RWPE2 (cell line): ENCODE measurements around the gene WDR43.
"Not testable (repeated sequence)": the region's sequence is repeated elsewhere in the genome, so short reads cannot be mapped to it uniquely, and the experiment has no call there.

Experiments
- ATAC-seq: fragments of 200-7000 bp; cut with Tn5 transposase; 3 replicates; pipeline ENCODE4 v1.9.1; 2021; ENCODE audit warnings: low read depth
- DNase-seq: peaks from one replicate; pipeline ENCODE4 v3.0.0-alpha.2; 2020; ENCODE audit warnings: low spot score
- H3K27ac ChIP-seq: fragments of 450-650 bp; 2 replicates; pipeline ENCODE4 v1.5.1; 2017; ENCODE audit warnings: mild to moderate bottlenecking; ENCODE audit not compliant: poor library complexity, severe bottlenecking
- H3K27me3 ChIP-seq: fragments of 250-450 bp; sonication (Bioruptor Pico); 2 replicates; pipeline ENCODE4 v1.5.1; 2021; ENCODE audit warnings: mild to moderate bottlenecking, moderate library complexity; ENCODE audit not compliant: insufficient read depth, poor library complexity, severe bottlenecking
- H3K36me3 ChIP-seq: fragments of 250-450 bp; sonication (Bioruptor Pico); 2 replicates; pipeline ENCODE4 v1.5.1; 2020; ENCODE audit warnings: low read depth, mild to moderate bottlenecking, moderate library complexity
- H3K4me1 ChIP-seq: fragments of 250-450 bp; sonication (Bioruptor Pico); 2 replicates; pipeline ENCODE4 v1.5.1; 2021; ENCODE audit warnings: mild to moderate bottlenecking, moderate library complexity; ENCODE audit not compliant: insufficient read depth, poor library complexity, severe bottlenecking
- H3K4me3 ChIP-seq: fragments of 250-450 bp; sonication (Bioruptor Pico); 2 replicates; pipeline ENCODE4 v1.5.1; 2021; ENCODE audit warnings: mild to moderate bottlenecking, moderate library complexity; ENCODE audit not compliant: severe bottlenecking
- H3K9me3 ChIP-seq: fragments of 250-450 bp; sonication (Bioruptor Pico); 2 replicates; pipeline ENCODE4 v1.5.1; 2021; ENCODE audit warnings: mild to moderate bottlenecking, moderate library complexity; ENCODE audit not compliant: severe bottlenecking
- TF ChIP-seq, protein P1 (sequence below): fragments of 450-650 bp; IDR thresholded peaks from one replicate; pipeline ENCODE4 v1.5.1; 2017; ENCODE audit warnings: mild to moderate bottlenecking, moderate library complexity; ENCODE audit not compliant: poor library complexity, severe bottlenecking

WDR43 gene

DNA sequence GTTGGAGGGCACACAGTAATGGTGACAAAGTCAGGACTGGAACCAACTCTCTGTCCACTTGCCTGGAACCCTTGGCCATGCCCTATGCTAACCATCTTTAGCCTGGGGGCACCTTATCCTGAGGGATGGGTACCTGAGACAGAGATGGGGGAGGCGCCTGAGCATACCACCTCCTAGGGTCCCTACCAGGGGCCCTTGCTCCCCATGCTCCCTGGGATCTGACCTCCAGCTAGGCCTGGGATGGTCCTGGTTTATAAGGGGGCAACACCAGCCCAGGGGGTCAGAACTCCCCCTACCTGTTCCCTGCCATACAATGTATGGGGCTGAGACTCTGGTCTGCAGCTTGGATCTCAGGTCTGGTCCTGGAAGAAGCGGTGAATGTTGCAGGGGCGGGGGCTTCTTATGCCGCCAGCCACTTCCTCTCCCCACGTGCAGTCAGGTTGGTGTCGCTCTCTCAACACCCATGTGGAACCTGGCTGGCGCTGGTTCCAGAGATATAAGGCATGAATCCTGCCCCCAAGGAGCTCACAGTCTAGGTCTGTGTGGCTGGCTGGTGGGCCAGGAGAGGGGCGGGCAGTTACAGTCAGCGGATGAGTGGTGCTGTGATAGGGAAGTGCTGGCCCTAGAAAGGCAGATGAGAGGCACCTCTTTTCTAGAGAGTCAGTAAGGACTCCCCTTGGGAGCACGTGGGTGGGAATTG is 82.9 kb downstream of the WDR43 start:
- DNase-seq (peak; percentile 22), ATAC-seq (no peak)
- Histone ChIP-seq H3K4me3 (no peak overlapping the region), H3K9me3 (no peaks in the 10 kb centered on the region), H3K36me3 (no peaks in the 10 kb centered on the region), H3K27me3 (no peaks in the 10 kb centered on the region), H3K27ac (peak overlapping the region; percentile 4), H3K4me1 (peaks cover 3% of the 10 kb centered on the region)
- TF ChIP-seq, protein P1, sequence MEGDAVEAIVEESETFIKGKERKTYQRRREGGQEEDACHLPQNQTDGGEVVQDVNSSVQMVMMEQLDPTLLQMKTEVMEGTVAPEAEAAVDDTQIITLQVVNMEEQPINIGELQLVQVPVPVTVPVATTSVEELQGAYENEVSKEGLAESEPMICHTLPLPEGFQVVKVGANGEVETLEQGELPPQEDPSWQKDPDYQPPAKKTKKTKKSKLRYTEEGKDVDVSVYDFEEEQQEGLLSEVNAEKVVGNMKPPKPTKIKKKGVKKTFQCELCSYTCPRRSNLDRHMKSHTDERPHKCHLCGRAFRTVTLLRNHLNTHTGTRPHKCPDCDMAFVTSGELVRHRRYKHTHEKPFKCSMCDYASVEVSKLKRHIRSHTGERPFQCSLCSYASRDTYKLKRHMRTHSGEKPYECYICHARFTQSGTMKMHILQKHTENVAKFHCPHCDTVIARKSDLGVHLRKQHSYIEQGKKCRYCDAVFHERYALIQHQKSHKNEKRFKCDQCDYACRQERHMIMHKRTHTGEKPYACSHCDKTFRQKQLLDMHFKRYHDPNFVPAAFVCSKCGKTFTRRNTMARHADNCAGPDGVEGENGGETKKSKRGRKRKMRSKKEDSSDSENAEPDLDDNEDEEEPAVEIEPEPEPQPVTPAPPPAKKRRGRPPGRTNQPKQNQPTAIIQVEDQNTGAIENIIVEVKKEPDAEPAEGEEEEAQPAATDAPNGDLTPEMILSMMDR, result no peak

DNA sequence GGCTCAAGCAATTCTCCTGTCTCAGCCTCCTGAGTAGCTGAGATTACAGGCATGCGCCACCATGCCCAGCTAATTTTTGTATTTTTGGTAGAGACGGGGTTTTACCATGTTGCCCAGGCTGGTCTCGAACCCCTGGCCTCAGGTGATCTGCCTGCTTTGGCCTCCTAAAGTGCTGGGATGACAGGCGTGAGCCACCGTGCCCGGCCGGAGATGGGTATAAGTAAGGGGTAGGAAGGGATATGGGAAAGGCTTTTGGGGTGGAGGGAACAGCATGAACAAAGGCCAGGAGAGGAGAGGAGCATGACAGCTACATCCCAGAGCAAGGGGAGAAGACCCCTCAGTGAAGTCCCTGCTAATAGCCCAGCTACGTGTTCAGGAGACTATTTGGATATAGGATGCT is 83.5 kb downstream of the WDR43 start:
- not testable (repeated sequence) for H3K9me3 ChIP-seq, ATAC-seq, H3K27ac ChIP-seq, H3K4me1 ChIP-seq, H3K4me3 ChIP-seq, H3K36me3 ChIP-seq, H3K27me3 ChIP-seq
- DNase-seq, result peak; percentile 23

DNA sequence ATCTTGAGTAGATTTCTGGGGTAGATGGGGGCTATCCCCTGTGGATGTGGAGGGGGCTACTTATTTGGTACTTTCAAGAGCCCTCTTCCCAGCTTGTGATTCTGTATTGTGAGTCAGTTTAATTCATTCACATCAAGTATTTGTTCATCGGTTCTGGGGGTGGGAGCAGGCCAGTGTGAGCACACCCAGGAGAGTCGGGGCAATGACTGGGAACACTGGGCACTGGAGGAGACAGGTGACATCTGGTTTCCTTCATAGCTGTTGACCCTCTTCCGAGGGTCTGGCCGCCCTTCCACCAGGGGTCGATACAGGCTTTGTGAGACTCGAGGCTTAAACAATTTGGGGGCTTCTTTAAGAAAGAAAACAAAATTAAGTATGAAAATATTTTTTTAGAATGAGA is 84.1 kb downstream of the WDR43 start:
- H3K4me3 ChIP-seq, result no peak overlapping the region
- no peaks in the 10 kb centered on the region for H3K36me3 ChIP-seq
- ATAC-seq (no peak), DNase-seq (peak; percentile 3)
- peaks cover 3% of the 10 kb centered on the region for H3K4me1 ChIP-seq
- H3K27me3 ChIP-seq, result no peaks in the 10 kb centered on the region
- TF ChIP-seq, protein P1, result no peak
- H3K9me3 ChIP-seq, result no peaks in the 10 kb centered on the region
- no peak overlapping the region for H3K27ac ChIP-seq

DNA sequence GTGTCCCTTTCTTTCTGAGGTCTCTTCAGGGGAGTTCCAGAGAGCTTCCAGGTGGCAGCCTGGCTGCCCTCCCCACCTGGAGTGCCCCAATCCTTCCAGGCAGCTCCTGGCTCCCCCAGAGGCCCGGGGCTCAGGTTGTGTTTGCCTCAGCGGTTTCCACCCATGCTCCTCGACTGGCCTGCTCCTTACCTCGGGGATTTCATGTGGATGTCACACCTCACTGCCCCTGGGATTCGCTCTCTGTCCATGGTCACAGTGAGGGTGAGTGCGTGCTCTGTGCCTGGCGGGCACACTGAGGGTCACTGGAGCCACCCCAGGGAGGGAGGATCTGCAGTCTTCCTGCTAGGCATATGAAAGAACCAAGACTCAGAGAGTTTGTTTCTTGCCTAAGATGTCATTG is 84.6 kb downstream of the WDR43 start:
- Histone ChIP-seq H3K9me3 (no peaks in the 10 kb centered on the region), H3K36me3 (no peaks in the 10 kb centered on the region), H3K4me1 (peaks cover 3% of the 10 kb centered on the region), H3K27me3 (no peaks in the 10 kb centered on the region), H3K27ac (no peak overlapping the region), H3K4me3 (no peak overlapping the region)
- DNase-seq, result peak; percentile 25
- TF ChIP-seq, protein P1, result no peak
- no peak for ATAC-seq

DNA sequence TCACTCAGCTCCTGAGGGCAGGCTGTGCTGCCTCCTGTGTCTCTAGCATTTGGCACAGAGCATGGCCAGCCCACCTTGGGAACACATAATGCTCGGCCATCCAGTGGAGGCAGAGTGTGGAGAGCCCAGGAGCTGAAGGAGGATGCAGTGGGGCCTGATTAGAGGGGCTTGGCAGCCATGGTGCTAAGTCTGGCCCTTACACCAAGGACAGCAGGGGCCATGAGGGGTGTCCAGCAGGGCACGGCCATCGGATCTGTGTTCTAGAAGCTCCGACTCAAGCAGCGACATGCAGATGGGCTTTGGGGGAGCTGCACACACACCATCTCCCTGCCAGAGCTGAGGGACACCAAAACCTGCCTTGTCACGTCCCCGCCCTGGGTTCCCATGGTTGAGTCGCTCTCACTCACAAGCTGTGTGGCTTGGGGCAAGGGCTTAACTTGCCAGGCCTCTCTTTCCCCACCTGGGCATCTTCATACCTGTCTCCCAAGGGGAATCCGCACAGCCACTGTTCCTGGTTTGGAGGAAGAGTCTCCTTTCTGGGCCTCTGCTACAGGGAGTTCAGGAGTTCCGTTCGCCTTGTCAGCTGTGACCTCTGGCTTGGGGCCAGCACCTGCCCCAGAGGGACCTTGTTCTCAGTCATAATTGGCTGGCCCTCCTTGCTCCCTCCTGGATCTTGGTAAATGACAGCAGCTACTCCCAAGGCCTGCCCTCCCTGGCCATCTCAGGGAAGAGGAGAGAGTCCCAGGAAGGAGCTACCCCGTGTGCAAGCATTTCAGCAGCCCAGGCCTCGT is 85.3 kb downstream of the WDR43 start:
- Histone ChIP-seq H3K36me3 (no peaks in the 10 kb centered on the region), H3K4me1 (peaks cover 3% of the 10 kb centered on the region), H3K4me3 (no peak overlapping the region), H3K9me3 (no peaks in the 10 kb centered on the region), H3K27me3 (no peaks in the 10 kb centered on the region), H3K27ac (no peak overlapping the region)
- TF ChIP-seq, protein P1, result no peak
- DNase-seq (peak; percentile 44), ATAC-seq (no peak)
